ENCODE results near the gene CD22. TPM values are rescaled to one million over a fixed set of nuclear protein-coding genes. Genes with fewer than 3 reads are reported as not detected.

The CD22 gene
- total RNA-seq, 4 donors from 2014 or later: 10.9 to 207 (median 15.7) TPM; not detected in 1

DNA sequence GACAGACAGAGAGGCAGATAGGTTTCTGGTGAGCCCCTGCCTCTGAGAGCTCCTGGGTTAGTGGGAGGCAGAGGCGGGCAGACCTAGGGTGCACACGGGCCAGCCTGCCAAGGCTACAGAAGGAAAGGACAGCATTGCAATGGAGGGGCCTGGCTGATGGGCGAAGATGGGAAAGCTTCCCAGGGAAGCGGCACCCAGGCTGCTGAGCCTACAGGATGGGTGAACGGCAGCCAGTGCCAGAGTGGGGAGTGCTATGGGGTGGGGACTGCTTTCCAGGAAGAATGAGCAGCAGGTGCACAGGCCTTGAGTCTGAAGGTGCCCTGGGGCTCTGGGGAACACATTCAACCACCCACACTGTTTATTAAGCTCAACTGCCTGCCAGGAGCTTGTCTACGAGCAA is 37.7 kb upstream of the CD22 start:
- Histone ChIP-seq H3K27me3 (no peaks in the 10 kb centered on the region), H3K9me3 (no peaks in the 10 kb centered on the region), H3K36me3 (no peaks in the 10 kb centered on the region), H3K27ac (no peak overlapping the region), H3K4me1 (peaks cover 0 to 5% (median 0%) of the 10 kb centered on the region in 4 donors), H3K4me3 (no peak overlapping the region)
- TF ChIP-seq, protein P1, sequence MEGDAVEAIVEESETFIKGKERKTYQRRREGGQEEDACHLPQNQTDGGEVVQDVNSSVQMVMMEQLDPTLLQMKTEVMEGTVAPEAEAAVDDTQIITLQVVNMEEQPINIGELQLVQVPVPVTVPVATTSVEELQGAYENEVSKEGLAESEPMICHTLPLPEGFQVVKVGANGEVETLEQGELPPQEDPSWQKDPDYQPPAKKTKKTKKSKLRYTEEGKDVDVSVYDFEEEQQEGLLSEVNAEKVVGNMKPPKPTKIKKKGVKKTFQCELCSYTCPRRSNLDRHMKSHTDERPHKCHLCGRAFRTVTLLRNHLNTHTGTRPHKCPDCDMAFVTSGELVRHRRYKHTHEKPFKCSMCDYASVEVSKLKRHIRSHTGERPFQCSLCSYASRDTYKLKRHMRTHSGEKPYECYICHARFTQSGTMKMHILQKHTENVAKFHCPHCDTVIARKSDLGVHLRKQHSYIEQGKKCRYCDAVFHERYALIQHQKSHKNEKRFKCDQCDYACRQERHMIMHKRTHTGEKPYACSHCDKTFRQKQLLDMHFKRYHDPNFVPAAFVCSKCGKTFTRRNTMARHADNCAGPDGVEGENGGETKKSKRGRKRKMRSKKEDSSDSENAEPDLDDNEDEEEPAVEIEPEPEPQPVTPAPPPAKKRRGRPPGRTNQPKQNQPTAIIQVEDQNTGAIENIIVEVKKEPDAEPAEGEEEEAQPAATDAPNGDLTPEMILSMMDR (IDR thresholded peaks at IDR 0.05): no peak
- DNase-seq: no peak

DNA sequence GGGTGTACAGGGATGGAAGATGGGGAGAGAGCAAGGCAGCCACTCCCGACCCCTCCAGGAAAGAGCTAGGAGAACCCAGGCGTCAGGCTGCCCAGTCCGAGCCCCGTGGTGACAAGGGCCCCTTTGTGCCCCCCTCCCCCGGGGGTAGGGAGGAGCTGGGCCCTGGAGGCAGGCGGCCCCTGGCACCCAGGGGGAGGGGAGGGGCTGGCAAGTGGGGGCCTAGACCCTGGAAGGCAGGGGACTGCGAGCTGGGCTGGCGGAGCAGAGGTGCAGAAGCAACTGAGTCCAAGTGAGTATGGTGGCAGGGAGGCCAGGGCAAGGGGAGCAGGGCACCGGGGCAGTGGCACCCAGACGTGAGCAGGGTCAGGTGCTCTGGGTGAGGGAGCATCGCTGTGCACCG is 37.1 kb upstream of the CD22 start, which contains the start of gene MAG:
TSS of gene MAG (plus strand) at position 246 of the 400 bp plus-strand sequence. CDS start 3,248 bp downstream, outside the sequence.
- H3K27ac ChIP-seq: no peak within 1 kb of the TSS
- no peaks in the 10 kb centered on the region for H3K27me3 ChIP-seq
- H3K9me3 ChIP-seq: no peaks in the 10 kb centered on the region
- TF ChIP-seq, protein P1 (IDR thresholded peaks at IDR 0.05): no peak
- TF ChIP-seq POLR2A (IDR thresholded peaks at IDR 0.05): no peak
- no peak within 1 kb of the TSS for H3K4me3 ChIP-seq
- no peaks in the 10 kb centered on the region for H3K36me3 ChIP-seq
- H3K4me1 ChIP-seq: peaks cover 0 to 5% (median 0%) of the 10 kb centered on the region in 4 donors
- no peak for DNase-seq

DNA sequence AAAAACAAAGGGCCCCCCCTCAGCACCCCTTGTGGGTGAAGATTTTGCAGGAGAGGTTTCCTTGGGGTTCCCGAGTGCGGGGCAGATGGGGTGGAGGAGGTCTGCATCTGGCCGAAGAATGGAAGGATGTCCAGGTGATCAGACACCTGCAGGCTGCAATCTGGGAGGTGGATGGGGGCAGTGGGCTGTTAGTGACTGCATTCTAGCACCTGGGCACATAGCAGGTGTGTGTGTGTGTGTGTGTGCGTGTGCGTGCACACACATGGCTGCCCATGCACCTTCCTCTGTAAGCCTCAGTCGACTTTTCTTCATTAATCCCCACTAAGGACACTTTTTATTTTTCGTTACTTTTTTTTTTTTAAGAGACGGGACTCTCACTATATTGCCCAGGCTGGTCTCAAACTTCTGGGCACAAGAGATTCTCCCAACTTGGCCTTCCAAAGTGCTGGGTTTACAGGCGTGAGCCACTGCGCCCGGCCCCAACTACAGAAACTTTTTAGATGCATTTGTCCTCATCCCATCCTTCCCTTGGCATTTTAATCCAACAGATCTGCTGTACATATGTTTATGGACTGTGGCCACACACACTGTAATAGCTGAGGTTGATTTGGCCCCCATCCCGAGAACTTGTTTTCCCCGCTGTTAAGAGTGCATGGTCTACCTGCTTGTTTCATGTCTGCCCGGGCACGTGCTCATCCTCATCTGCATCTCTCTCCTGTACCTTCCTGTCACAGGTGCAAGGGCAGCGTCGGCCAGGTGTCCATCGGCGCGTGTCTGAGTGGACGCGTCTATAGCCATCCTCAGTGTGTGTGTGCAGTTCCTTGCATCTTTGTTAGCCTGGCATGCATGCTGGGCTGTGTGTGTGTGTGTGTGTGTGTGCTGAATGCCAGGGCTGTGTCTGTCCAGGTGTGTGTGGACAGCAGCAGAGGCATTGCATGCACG is 36.3 kb upstream of the CD22 start:
- H3K27me3 ChIP-seq: no peaks in the 10 kb centered on the region
- TF ChIP-seq, protein P1 (IDR thresholded peaks at IDR 0.05): no peak
- TF ChIP-seq POLR2A (IDR thresholded peaks at IDR 0.05): no peak
- no peaks in the 10 kb centered on the region for H3K9me3 ChIP-seq

DNA sequence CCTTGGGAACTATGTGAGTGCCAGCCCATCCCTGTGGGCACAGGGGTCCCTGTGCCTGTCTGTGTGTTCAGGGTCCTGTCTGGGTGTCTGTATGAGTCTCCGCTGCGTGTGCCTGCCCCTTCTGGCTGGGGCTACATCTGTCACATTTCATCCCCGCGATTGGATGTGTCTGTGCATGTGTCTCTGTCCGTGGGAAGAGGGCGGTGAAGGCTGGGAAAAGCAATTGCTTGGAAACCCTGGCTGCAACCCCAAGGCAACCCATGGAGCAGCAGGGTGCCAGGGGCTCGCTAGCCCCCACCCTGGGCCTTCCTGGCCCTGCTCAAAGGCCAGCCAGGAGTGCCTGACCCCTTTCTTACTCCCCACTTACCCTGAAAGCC is 35.6 kb upstream of the CD22 start:
- no peak for TF ChIP-seq POLR2A (IDR thresholded peaks at IDR 0.05)
- TF ChIP-seq, protein P1 (IDR thresholded peaks at IDR 0.05): no peak
- no peaks in the 10 kb centered on the region for H3K27me3 ChIP-seq
- no peak for DNase-seq

More for the DNA sequence above, 36.3 kb upstream of the CD22 start:
- DNase-seq: no peak
- H3K4me3 ChIP-seq: no peak overlapping the region
- H3K4me1 ChIP-seq: peaks cover 0 to 5% (median 0%) of the 10 kb centered on the region in 4 donors
- H3K36me3 ChIP-seq: no peaks in the 10 kb centered on the region
- no peak overlapping the region for H3K27ac ChIP-seq

DNA sequence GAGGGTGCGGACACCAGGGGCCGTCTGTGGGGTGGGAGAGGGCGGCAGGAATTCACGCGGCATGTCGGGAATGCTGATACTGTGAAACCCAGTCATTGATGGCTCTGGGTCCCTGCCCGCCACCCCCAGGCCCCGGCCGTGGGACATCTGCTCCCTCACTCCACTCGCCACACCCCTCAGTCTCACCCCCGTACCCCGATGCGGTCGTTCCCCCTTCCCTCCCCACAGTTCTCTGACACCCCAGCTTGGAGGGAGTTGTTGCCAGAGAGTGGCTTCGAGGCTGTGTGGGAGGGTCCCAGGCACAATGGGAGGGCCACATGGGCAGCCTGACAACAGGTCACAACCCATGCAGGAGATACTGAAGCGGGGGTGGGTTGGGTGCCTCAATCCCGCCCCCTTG is 35.2 kb upstream of the CD22 start:
- Histone ChIP-seq H3K27ac (no peak overlapping the region), H3K9me3 (no peaks in the 10 kb centered on the region), H3K4me1 (peaks cover 0 to 5% (median 0%) of the 10 kb centered on the region in 4 donors), H3K27me3 (no peaks in the 10 kb centered on the region), H3K4me3 (no peak overlapping the region), H3K36me3 (no peaks in the 10 kb centered on the region)
- TF ChIP-seq, protein P1 (IDR thresholded peaks at IDR 0.05): no peak
- no peak for TF ChIP-seq POLR2A (IDR thresholded peaks at IDR 0.05)
- DNase-seq: no peak

More for the DNA sequence above, 35.6 kb upstream of the CD22 start:
- Histone ChIP-seq H3K4me3 (no peak overlapping the region), H3K4me1 (peaks cover 0 to 5% (median 0%) of the 10 kb centered on the region in 4 donors), H3K27ac (no peak overlapping the region), H3K36me3 (no peaks in the 10 kb centered on the region), H3K9me3 (no peaks in the 10 kb centered on the region)
